HEK293T (cell line): ENCODE data around the gene GRIN2A.

Experiments used
- ELF4 ChIP-seq: fragments of 450-650 bp; IDR thresholded peaks from 2 replicates; pipeline ENCODE4 v1.6.1; 2017; ENCODE audit warnings: antibody characterized with exemption
- FOXA1 ChIP-seq: fragments of 450-650 bp; IDR thresholded peaks from 2 replicates; pipeline ENCODE4 v1.6.1; 2016; ENCODE audit warnings: mild to moderate bottlenecking
- HDGF ChIP-seq: fragments of 450-650 bp; IDR thresholded peaks from 2 replicates; pipeline ENCODE4 v1.6.1; 2017; ENCODE audit warnings: antibody characterized with exemption, borderline replicate concordance
- SUZ12 ChIP-seq: fragments of 450-650 bp; IDR thresholded peaks from 2 replicates; pipeline ENCODE4 v1.6.1; 2016; ENCODE audit warnings: mild to moderate bottlenecking

GRCh38 chr16:10040136-10041080, 141.8 kb downstream of the GRIN2A start:
- TF ChIP-seq ELF4, result no peak
- TF ChIP-seq SUZ12, result no peak
- TF ChIP-seq HDGF, result no peak
- TF ChIP-seq FOXA1, result no peak
